Smooth muscle cell (in vitro differentiated cells): ENCODE results near the gene CEP131. TPM values are rescaled to one million over a fixed set of nuclear protein-coding genes. Genes with fewer than 3 reads are reported as not detected.

Experiments
- DNase-seq: peaks from one replicate; lab custom pipeline; 2025; ENCODE audit not compliant: unreplicated experiment; lab: John Stamatoyannopoulos, UW
- H2AFZ ChIP-seq: fragments of 200-600 bp; sonication (generic); 2 replicates; pipeline ENCODE4 v1.6.0; 2016; ENCODE audit warnings: antibody characterized with exemption, low read depth, mild to moderate bottlenecking
- H3F3A ChIP-seq: fragments of 200-600 bp; sonication (generic); 2 replicates; pipeline ENCODE4 v1.6.0; 2017; ENCODE audit warnings: antibody characterized with exemption, low read depth
- H3K27ac ChIP-seq: fragments of 200-600 bp; sonication (generic); 2 replicates; pipeline ENCODE4 v1.5.1; 2016; ENCODE audit warnings: low read depth, mild to moderate bottlenecking
- H3K27me3 ChIP-seq: fragments of 200-600 bp; sonication (generic); 2 replicates; pipeline ENCODE4 v1.6.1; 2016; ENCODE audit warnings: low read depth, mild to moderate bottlenecking
- H3K36me3 ChIP-seq: fragments of 200-600 bp; sonication (generic); 2 replicates; pipeline ENCODE4 v1.5.1; 2016; ENCODE audit warnings: low read depth
- H3K4me1 ChIP-seq: fragments of 200-600 bp; sonication (generic); 2 replicates; pipeline ENCODE4 v1.5.1; 2016; ENCODE audit warnings: low read depth
- H3K4me2 ChIP-seq: fragments of 200-600 bp; sonication (generic); 2 replicates; pipeline ENCODE4 v1.6.0; 2016; ENCODE audit warnings: mild to moderate bottlenecking
- H3K4me3 ChIP-seq: fragments of 200-600 bp; sonication (generic); 2 replicates; pipeline ENCODE4 v1.5.1; 2016; ENCODE audit warnings: mild to moderate bottlenecking
- H3K79me2 ChIP-seq: fragments of 200-600 bp; sonication (generic); 2 replicates; pipeline ENCODE4 v1.6.0; 2016; ENCODE audit warnings: low read depth, mild to moderate bottlenecking
- H3K9ac ChIP-seq: fragments of 200-600 bp; sonication (generic); 2 replicates; pipeline ENCODE4 v1.6.0; 2016; ENCODE audit warnings: low read depth
- H3K9me3 ChIP-seq: fragments of 200-600 bp; sonication (generic); replicated peaks from 2 replicates; pipeline ENCODE4 v1.5.1; 2016; ENCODE audit warnings: low read depth
- H4K20me1 ChIP-seq: fragments of 200-600 bp; sonication (generic); 2 replicates; pipeline ENCODE4 v1.6.0; 2016; ENCODE audit warnings: low read depth
- WGBS: methylation state at CpG from one replicate; pipeline ENCODE4 v1.1.7; 2016; ENCODE audit warnings: low lambda C conversion rate; 5-methylcytosine and 5-hydroxymethylcytosine counted together
- polyA plus RNA-seq: library from polyadenylated mRNA; unstranded; fragments of >200 nt; fragmentation: Nextera tagmentation; extraction: Ambion mirVana; gene quantifications from 2 replicates; pipeline ENCODE4 v1.2.1, GENCODE V29; 2016
- total RNA-seq: library from RNA; depleted of rRNA; stranded (reverse); fragments of >200 nt; gene quantifications from 2 replicates; pipeline ENCODE4 v1.2.3, GENCODE V29; 2014
- TF ChIP-seq, protein P1 (sequence below): fragments of 200-600 bp; sonication (generic); IDR thresholded peaks from 2 replicates; pipeline ENCODE4 v1.5.1; 2017; ENCODE audit warnings: borderline replicate concordance, mild to moderate bottlenecking, antibody characterized with exemption; ENCODE audit not compliant: insufficient read depth, poor library complexity, severe bottlenecking

Gene CEP131
- total and polyA plus RNA-seq, 2 experiments from 2014 or later = 3.0 to 13.4 TPM

GRCh38 chr17:81194225-81194760, 28.5 kb downstream of the CEP131 start:
- Histone ChIP-seq H3K4me3 (no peak overlapping the region), H2AFZ (no peak overlapping the region), H3K4me2 (no peak overlapping the region), H3K27ac (no peak overlapping the region), H3K4me1 (no peaks in the 10 kb centered on the region), H3K79me2 (no peaks in the 10 kb centered on the region), H3K9me3 (no peaks in the 10 kb centered on the region), H3F3A (no peaks in the 10 kb centered on the region), H3K27me3 (no peaks in the 10 kb centered on the region), H4K20me1 (no peaks in the 10 kb centered on the region), H3K36me3 (no peaks in the 10 kb centered on the region), H3K9ac (no peak overlapping the region)
- WGBS = 97% methylated on average over 21 of the region's 21 CpGs
- no peak for DNase-seq
- TF ChIP-seq, protein P1, sequence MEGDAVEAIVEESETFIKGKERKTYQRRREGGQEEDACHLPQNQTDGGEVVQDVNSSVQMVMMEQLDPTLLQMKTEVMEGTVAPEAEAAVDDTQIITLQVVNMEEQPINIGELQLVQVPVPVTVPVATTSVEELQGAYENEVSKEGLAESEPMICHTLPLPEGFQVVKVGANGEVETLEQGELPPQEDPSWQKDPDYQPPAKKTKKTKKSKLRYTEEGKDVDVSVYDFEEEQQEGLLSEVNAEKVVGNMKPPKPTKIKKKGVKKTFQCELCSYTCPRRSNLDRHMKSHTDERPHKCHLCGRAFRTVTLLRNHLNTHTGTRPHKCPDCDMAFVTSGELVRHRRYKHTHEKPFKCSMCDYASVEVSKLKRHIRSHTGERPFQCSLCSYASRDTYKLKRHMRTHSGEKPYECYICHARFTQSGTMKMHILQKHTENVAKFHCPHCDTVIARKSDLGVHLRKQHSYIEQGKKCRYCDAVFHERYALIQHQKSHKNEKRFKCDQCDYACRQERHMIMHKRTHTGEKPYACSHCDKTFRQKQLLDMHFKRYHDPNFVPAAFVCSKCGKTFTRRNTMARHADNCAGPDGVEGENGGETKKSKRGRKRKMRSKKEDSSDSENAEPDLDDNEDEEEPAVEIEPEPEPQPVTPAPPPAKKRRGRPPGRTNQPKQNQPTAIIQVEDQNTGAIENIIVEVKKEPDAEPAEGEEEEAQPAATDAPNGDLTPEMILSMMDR = no peak

DNA sequence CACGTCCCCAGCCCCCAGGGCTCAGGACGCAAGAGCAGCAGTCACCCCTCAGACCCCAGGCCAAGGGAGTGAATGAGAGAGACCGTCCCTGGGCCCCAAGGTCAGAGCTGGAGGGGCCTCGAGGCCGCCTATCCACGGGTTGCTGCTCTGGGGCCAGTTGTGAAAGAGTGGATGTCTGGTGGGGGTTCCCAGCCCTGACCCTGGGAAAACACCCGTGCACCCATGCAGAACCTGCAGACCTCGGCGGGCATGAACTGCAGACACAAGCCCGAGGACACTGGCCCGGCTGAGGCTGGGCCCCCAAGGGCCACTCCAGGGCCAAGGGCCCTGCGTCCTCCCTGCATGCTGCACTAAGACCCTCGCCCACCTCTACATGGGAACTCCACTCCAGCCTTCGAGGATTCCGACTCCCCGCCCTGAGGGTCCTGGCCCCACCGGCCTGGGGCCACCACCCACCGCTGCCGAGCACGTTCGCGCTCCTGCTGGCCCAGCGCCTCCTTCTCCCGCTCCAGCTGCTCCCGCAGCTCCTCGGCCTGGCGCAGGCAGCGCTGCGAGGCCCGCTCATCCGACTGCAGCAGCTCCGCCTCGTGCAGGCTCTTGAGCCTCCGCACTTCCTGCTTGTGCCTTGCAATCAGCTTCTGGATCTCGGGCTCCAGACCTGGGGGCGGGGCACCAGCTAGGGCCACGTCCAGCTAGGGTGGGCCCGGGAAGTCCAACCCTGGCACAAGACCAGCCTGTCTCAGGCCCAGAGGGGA, 29.1 kb downstream of the CEP131 start:
- H3K9me3 ChIP-seq = no peaks in the 10 kb centered on the region
- TF ChIP-seq, protein P1 = no peak
- no peaks in the 10 kb centered on the region for H3K79me2 ChIP-seq
- H3K4me2 ChIP-seq = no peak overlapping the region
- no peaks in the 10 kb centered on the region for H3K4me1 ChIP-seq
- no peaks in the 10 kb centered on the region for H3F3A ChIP-seq
- H3K9ac ChIP-seq = no peak overlapping the region
- H2AFZ ChIP-seq = no peak overlapping the region
- H3K36me3 ChIP-seq = no peaks in the 10 kb centered on the region
- no peak for DNase-seq
- WGBS = 92% methylated on average over 38 of the region's 38 CpGs
- H4K20me1 ChIP-seq = no peaks in the 10 kb centered on the region
- no peak overlapping the region for H3K4me3 ChIP-seq
- H3K27ac ChIP-seq = no peak overlapping the region
- no peaks in the 10 kb centered on the region for H3K27me3 ChIP-seq

GRCh38 chr17:81193051-81193410, 29.7 kb downstream of the CEP131 start:
- 96% methylated on average over 16 of the region's 17 CpGs for WGBS

More at GRCh38 chr17:81193051-81193410, 29.7 kb downstream of the CEP131 start:
- no peak overlapping the region for H3K4me2 ChIP-seq
- no peaks in the 10 kb centered on the region for H3K4me1 ChIP-seq
- H3K9me3 ChIP-seq = no peaks in the 10 kb centered on the region
- no peak for DNase-seq
- no peak overlapping the region for H3K27ac ChIP-seq
- H3K27me3 ChIP-seq = no peaks in the 10 kb centered on the region
- H3K36me3 ChIP-seq = no peaks in the 10 kb centered on the region
- TF ChIP-seq, protein P1 = no peak
- H3K79me2 ChIP-seq = no peaks in the 10 kb centered on the region
- H3K4me3 ChIP-seq = no peak overlapping the region
- H3F3A ChIP-seq = no peaks in the 10 kb centered on the region
- H3K9ac ChIP-seq = no peak overlapping the region
- no peak overlapping the region for H2AFZ ChIP-seq
- H4K20me1 ChIP-seq = no peaks in the 10 kb centered on the region
